Colonic mucosa (tissue), 4 donors: ENCODE measurements around the gene C1QC. TPM values are rescaled to one million over a fixed set of nuclear protein-coding genes. Genes with fewer than 3 reads are reported as not detected.

ENCODE experiments used
- DNase-seq: peaks from one replicate; pipeline ENCODE4 v3.0.0-alpha.2; 2020
- H3K27ac ChIP-seq: fragments of 200-600 bp; one replicate; pipeline ENCODE4 v1.8.0; 2021
- H3K27me3 ChIP-seq: fragments of 200-600 bp; one replicate; pipeline ENCODE4 v1.8.0; 2021
- H3K36me3 ChIP-seq: fragments of 200-600 bp; one replicate; pipeline ENCODE4 v1.8.0; 2021
- H3K4me1 ChIP-seq: fragments of 200-600 bp; one replicate; pipeline ENCODE4 v1.8.0; 2021; ENCODE audit warnings: mild to moderate bottlenecking
- H3K4me3 ChIP-seq: fragments of 200-600 bp; one replicate; pipeline ENCODE4 v1.8.0; 2021
- H3K9ac ChIP-seq, 2 donors: one replicate each; pipeline ENCODE4 v1.7.0; 2013; ENCODE audit warnings: control low read depth in 2 of 2, low read depth in 2 of 2, low read length in 2 of 2
- H3K9me3 ChIP-seq: fragments of 200-600 bp; one replicate; pipeline ENCODE4 v1.8.0; 2021
- CTCF ChIP-seq: fragments of 200-600 bp; IDR thresholded peaks from one replicate; pipeline ENCODE4 v1.8.0; 2022; ENCODE audit warnings: antibody characterized with exemption, mild to moderate bottlenecking
- intact Hi-C: fragments of 100-400 bp; cut with DNase I; formaldehyde crosslinking; loops from one replicate; pipeline ENCODE4 v1.14.1; 2022
- total RNA-seq, 2 donors: library from RNA; stranded (reverse); fragmentation: NEBNext Ultra II Directional in 1 of 2; extraction: Animal tissue kit (Norgen Biotek cat#: 25700) in 1 of 2; gene quantifications; one replicate each; pipeline ENCODE4 v1.2.1, GENCODE V29; 2021
- donor health status: healthy.
- donor health status: DM: no; HTN: no; CAD: no.
- donor health status: DM: no; HTN: no; CAD: no.

The C1QC gene
- total RNA-seq, 2 donors from 2014 or later: 45.4 to 80.9 TPM

- no peak for TF ChIP-seq CTCF
- DNase-seq: no peak
- no peak overlapping the region for H3K27ac ChIP-seq
- no peaks in the 10 kb centered on the region for H3K36me3 ChIP-seq
- H3K27me3 ChIP-seq: peaks cover 8% of the 10 kb centered on the region
- intact Hi-C loops: no loop called here
- H3K9ac ChIP-seq: no peak overlapping the region
- no peak overlapping the region for H3K4me3 ChIP-seq
- H3K4me1 ChIP-seq: no peaks in the 10 kb centered on the region
- H3K9me3 ChIP-seq: no peaks in the 10 kb centered on the region
These were observed 16.9 kb upstream of the C1QC start for GRCh38 chr1:22626237-22627157.

- Histone ChIP-seq H3K27me3 (peaks cover 8% of the 10 kb centered on the region), H3K36me3 (no peaks in the 10 kb centered on the region), H3K9ac (no peak overlapping the region), H3K9me3 (no peaks in the 10 kb centered on the region), H3K4me3 (no peak overlapping the region), H3K4me1 (no peaks in the 10 kb centered on the region), H3K27ac (no peak overlapping the region)
- TF ChIP-seq CTCF: no peak
- intact Hi-C loops: no loop called here
- no peak for DNase-seq
These were observed 16.1 kb upstream of the C1QC start for GRCh38 chr1:22627331-22627730.

- intact Hi-C loops: no loop called here
- H3K4me1 ChIP-seq: no peaks in the 10 kb centered on the region
- no peak for DNase-seq
- H3K36me3 ChIP-seq: no peaks in the 10 kb centered on the region
- no peak for TF ChIP-seq CTCF
- H3K27ac ChIP-seq: no peak overlapping the region
- no peak overlapping the region for H3K9ac ChIP-seq
- H3K9me3 ChIP-seq: no peaks in the 10 kb centered on the region
- peaks cover 8% of the 10 kb centered on the region for H3K27me3 ChIP-seq
- H3K4me3 ChIP-seq: no peak overlapping the region
These were observed 14.6 kb upstream of the C1QC start for GRCh38 chr1:22628698-22629444.

- Histone ChIP-seq H3K9ac (no peak overlapping the region), H3K27me3 (peaks cover 8% of the 10 kb centered on the region), H3K4me3 (no peak overlapping the region), H3K36me3 (no peaks in the 10 kb centered on the region), H3K4me1 (no peaks in the 10 kb centered on the region), H3K9me3 (no peaks in the 10 kb centered on the region), H3K27ac (no peak overlapping the region)
- intact Hi-C loops: no loop called here
- DNase-seq: no peak
- no peak for TF ChIP-seq CTCF
These were observed 13.5 kb upstream of the C1QC start for GRCh38 chr1:22629886-22630285.

- Histone ChIP-seq H3K9me3 (no peaks in the 10 kb centered on the region), H3K4me1 (no peaks in the 10 kb centered on the region), H3K4me3 (no peak overlapping the region), H3K27ac (no peak overlapping the region), H3K9ac (no peak overlapping the region), H3K27me3 (no peaks in the 10 kb centered on the region), H3K36me3 (no peaks in the 10 kb centered on the region)
- TF ChIP-seq CTCF: no peak
- intact Hi-C loops: no loop called here
- DNase-seq: no peak
These were observed 9.6 kb upstream of the C1QC start for GRCh38 chr1:22633697-22634463.
